GM21367 (cell line): ENCODE results near the gene MGRN1.

Source experiments
- ATAC-seq: cut with Tn5 transposase; IDR thresholded peaks from one replicate; pipeline ENCODE4 v1.9.1; 2021; ENCODE audit not compliant: unreplicated experiment

The MGRN1 gene

GRCh38 chr16:4603624-4604170 is 20.9 kb upstream of the MGRN1 start:
- no peak for ATAC-seq

- no peak for ATAC-seq
These were observed 20.2 kb upstream of the MGRN1 start for GRCh38 chr16:4604401-4604800.

GRCh38 chr16:4606354-4606753 is 18.3 kb upstream of the MGRN1 start:
- ATAC-seq, result no peak

- no peak for ATAC-seq
These were observed 16.6 kb upstream of the MGRN1 start for GRCh38 chr16:4607841-4608703.

GRCh38 chr16:4608704-4608980 is 16.0 kb upstream of the MGRN1 start:
- ATAC-seq, result no peak

- no peak for ATAC-seq
These were observed 15.2 kb upstream of the MGRN1 start for GRCh38 chr16:4609200-4610010.

- no peak for ATAC-seq
These were observed 14.3 kb upstream of the MGRN1 start for GRCh38 chr16:4610011-4611005.

- no peak for ATAC-seq
These were observed 13.1 kb upstream of the MGRN1 start for GRCh38 chr16:4611337-4612021.

GRCh38 chr16:4612474-4612931 is 12.1 kb upstream of the MGRN1 start:
- ATAC-seq, result no peak

- ATAC-seq, result no peak
These were observed 11.5 kb upstream of the MGRN1 start for GRCh38 chr16:4612977-4613635.

GRCh38 chr16:4613636-4614570 is 10.7 kb upstream of the MGRN1 start:
- no peak for ATAC-seq

- peak; percentile 57 for ATAC-seq
These were observed 9.8 kb upstream of the MGRN1 start, which contains the start of gene UBALD1 for GRCh38 chr16:4614571-4615383. Gene UBALD1 (minus strand): TSS chr16:4614888. CDS start chr16:4614797, 91 bp downstream.

GRCh38 chr16:4615384-4616046 is 9.1 kb upstream of the MGRN1 start:
- no peak for ATAC-seq

- peak; percentile 76 for ATAC-seq
These were observed 8.4 kb upstream of the MGRN1 start for GRCh38 chr16:4616047-4616811.

GRCh38 chr16:4617880-4618279 is 6.7 kb upstream of the MGRN1 start:
- no peak for ATAC-seq
